Measurements from ENCODE around the gene ZNRF4.

DNA sequence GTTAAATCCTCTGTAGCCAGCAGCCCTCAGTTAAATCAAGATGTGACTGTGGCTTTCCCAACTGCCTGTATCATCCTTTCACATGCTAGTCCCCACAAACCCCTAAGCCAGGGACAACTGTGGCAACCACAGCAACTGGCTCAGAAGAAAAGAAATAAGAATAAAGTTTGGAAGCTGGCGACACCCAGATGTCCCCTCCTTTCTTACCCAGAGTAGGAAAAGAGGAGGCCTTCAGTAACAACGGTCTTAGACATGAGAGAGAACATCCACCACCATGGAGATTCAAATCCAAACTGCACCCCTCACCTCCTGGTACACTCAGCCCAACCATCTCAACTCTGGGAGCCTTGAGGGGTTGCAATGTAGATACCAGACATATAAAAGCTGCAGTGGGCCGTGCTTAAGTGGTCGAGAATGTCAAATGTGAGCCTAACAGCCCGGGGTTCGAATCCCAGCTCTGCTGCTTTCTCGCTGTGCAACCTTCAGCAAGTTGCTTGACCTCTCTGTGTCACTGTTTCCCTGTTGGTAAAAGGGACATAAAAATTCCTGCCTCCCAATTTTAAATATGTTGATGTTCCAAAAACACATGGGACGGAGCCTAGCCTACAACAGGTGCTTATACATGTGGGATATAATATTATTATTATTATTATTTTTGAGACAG, 23.8 kb downstream of the ZNRF4 start:
- no peak for TF ChIP-seq EZH2 (IDR thresholded peaks at IDR 0.05; ENCODE audit: borderline replicate concordance, low read length)
- TF ChIP-seq, protein P1, sequence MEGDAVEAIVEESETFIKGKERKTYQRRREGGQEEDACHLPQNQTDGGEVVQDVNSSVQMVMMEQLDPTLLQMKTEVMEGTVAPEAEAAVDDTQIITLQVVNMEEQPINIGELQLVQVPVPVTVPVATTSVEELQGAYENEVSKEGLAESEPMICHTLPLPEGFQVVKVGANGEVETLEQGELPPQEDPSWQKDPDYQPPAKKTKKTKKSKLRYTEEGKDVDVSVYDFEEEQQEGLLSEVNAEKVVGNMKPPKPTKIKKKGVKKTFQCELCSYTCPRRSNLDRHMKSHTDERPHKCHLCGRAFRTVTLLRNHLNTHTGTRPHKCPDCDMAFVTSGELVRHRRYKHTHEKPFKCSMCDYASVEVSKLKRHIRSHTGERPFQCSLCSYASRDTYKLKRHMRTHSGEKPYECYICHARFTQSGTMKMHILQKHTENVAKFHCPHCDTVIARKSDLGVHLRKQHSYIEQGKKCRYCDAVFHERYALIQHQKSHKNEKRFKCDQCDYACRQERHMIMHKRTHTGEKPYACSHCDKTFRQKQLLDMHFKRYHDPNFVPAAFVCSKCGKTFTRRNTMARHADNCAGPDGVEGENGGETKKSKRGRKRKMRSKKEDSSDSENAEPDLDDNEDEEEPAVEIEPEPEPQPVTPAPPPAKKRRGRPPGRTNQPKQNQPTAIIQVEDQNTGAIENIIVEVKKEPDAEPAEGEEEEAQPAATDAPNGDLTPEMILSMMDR (IDR thresholded peaks at IDR 0.05; ENCODE audit: low read length): no peak
